ENCODE data around the gene LUZP2.

The LUZP2 gene

DNA sequence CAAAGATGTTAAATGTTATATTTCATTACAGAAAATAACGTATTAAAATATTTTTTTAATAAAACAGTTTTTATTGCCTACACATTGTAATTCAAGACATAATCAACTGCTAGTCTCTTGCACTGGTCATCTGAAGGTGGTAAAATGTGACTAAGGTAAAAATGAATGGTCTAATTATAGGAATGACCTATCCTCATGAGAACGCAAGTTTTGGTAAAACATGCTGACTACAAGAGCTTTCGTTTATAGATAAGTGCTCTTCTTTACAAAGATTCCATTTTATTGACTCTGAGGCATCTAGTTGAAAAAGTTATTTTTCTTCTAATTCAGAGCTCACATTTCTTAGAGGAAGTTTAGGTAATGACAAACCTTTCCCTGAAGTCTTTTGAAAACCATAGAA is 27.3 kb downstream of the LUZP2 start:
- Histone ChIP-seq H3K4me3 (replicated peaks; ENCODE audit: low read depth, low read length) (no peak overlapping the region), H3K36me3 (ENCODE audit: control insufficient read depth, insufficient read depth, low read length) (no peaks in the 10 kb centered on the region), H3K27me3 (replicated peaks; ENCODE audit: control insufficient read depth, insufficient read depth, low read length) (no peaks in the 10 kb centered on the region)
- DNase-seq (ENCODE audit: extremely low read depth, insufficient read length) = no peak
- TF ChIP-seq, protein P1, sequence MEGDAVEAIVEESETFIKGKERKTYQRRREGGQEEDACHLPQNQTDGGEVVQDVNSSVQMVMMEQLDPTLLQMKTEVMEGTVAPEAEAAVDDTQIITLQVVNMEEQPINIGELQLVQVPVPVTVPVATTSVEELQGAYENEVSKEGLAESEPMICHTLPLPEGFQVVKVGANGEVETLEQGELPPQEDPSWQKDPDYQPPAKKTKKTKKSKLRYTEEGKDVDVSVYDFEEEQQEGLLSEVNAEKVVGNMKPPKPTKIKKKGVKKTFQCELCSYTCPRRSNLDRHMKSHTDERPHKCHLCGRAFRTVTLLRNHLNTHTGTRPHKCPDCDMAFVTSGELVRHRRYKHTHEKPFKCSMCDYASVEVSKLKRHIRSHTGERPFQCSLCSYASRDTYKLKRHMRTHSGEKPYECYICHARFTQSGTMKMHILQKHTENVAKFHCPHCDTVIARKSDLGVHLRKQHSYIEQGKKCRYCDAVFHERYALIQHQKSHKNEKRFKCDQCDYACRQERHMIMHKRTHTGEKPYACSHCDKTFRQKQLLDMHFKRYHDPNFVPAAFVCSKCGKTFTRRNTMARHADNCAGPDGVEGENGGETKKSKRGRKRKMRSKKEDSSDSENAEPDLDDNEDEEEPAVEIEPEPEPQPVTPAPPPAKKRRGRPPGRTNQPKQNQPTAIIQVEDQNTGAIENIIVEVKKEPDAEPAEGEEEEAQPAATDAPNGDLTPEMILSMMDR (IDR thresholded peaks at IDR 0.05; ENCODE audit: insufficient read depth, low read length, poor library complexity, severe bottlenecking) = no peak

GRCh38 chr11:24531528-24531927 is 34.7 kb downstream of the LUZP2 start:
- DNase-seq (ENCODE audit: extremely low read depth, insufficient read length) = no peak
- TF ChIP-seq, protein P1 (IDR thresholded peaks at IDR 0.05; ENCODE audit: insufficient read depth, low read length, poor library complexity, severe bottlenecking) = no peak

DNA sequence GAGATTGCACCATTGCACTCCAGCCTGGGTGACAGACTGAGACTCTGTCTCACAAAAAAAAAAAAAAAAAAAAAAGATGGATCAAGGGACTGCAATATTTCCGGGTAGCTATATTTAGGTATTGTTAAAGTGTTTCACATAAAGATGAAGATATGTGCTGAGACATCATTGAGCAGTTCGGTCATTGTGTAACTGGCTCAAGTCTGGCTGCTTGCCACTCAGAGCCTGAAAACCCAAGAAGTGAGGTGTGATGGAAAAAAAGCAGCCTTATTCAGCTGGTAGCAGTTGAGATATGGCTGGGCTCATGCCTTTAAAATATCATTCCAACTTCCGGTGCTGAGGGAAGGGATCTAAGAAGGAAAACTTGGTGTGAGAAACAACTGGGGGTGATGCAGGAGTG is 46.9 kb downstream of the LUZP2 start:
- Histone ChIP-seq H3K36me3 (ENCODE audit: control insufficient read depth, insufficient read depth, low read length) (no peaks in the 10 kb centered on the region), H3K4me3 (replicated peaks; ENCODE audit: low read depth, low read length) (no peak overlapping the region), H3K27me3 (replicated peaks; ENCODE audit: control insufficient read depth, insufficient read depth, low read length) (no peaks in the 10 kb centered on the region)
- TF ChIP-seq, protein P1 (IDR thresholded peaks at IDR 0.05; ENCODE audit: insufficient read depth, low read length, poor library complexity, severe bottlenecking) = no peak
- no peak for DNase-seq (ENCODE audit: extremely low read depth, insufficient read length)

More at GRCh38 chr11:24531528-24531927, 34.7 kb downstream of the LUZP2 start:
- Histone ChIP-seq H3K4me3 (replicated peaks; ENCODE audit: low read depth, low read length) (no peak overlapping the region), H3K27me3 (replicated peaks; ENCODE audit: control insufficient read depth, insufficient read depth, low read length) (no peaks in the 10 kb centered on the region), H3K36me3 (ENCODE audit: control insufficient read depth, insufficient read depth, low read length) (no peaks in the 10 kb centered on the region)

- TF ChIP-seq, protein P1 (IDR thresholded peaks at IDR 0.05; ENCODE audit: insufficient read depth, low read length, poor library complexity, severe bottlenecking) = no peak
- H3K27me3 ChIP-seq (replicated peaks; ENCODE audit: control insufficient read depth, insufficient read depth, low read length) = no peaks in the 10 kb centered on the region
- H3K4me3 ChIP-seq (replicated peaks; ENCODE audit: low read depth, low read length) = no peak overlapping the region
- H3K36me3 ChIP-seq (ENCODE audit: control insufficient read depth, insufficient read depth, low read length) = no peaks in the 10 kb centered on the region
- DNase-seq (ENCODE audit: extremely low read depth, insufficient read length) = no peak
Observed at GRCh38 chr11:24556693-24557092, 59.8 kb downstream of the LUZP2 start.

DNA sequence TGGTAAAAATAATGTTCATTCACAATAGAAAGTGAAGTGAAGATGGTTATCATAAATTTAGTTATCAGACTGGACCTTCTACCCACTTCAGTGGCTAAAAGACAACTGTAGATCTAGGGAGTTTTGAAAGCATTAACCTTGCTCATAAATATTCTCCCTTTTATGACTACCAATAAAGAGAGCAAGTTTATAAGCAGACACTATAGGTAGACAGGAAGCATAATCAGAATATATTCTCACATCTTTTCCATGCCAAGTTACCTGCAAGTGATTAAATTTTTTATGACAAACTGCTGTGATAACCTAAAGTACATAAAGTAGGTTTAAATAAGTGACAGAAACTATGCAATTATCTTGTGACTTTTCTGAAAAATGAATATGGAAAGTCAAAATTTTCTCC is 62.5 kb downstream of the LUZP2 start:
- H3K36me3 ChIP-seq (ENCODE audit: control insufficient read depth, insufficient read depth, low read length) = no peaks in the 10 kb centered on the region
- H3K4me3 ChIP-seq (replicated peaks; ENCODE audit: low read depth, low read length) = no peak overlapping the region
- no peak for DNase-seq (ENCODE audit: extremely low read depth, insufficient read length)
- TF ChIP-seq, protein P1 (IDR thresholded peaks at IDR 0.05; ENCODE audit: insufficient read depth, low read length, poor library complexity, severe bottlenecking) = no peak
- no peaks in the 10 kb centered on the region for H3K27me3 ChIP-seq (replicated peaks; ENCODE audit: control insufficient read depth, insufficient read depth, low read length)

DNA sequence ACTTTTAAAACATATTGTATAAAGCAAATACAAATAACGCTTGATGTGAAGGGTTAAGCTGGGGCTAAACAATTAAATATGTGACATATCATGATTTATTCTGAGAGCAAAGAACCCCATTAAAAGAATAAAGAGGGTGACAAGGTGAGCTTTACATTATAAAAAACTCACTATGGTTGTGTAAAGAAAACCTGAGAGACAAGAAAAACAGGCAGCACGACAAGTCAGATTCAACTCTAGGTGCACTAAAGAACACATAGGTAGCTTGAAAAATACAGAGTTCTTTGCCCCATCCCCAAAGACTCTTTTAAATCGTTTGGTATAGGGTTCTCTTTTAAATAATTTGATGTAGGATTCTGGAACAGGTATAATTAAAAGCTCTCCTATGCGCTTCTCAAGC is 63.5 kb downstream of the LUZP2 start:
- no peak overlapping the region for H3K4me3 ChIP-seq (replicated peaks; ENCODE audit: low read depth, low read length)
- DNase-seq (ENCODE audit: extremely low read depth, insufficient read length) = no peak
- no peaks in the 10 kb centered on the region for H3K27me3 ChIP-seq (replicated peaks; ENCODE audit: control insufficient read depth, insufficient read depth, low read length)
- TF ChIP-seq, protein P1 (IDR thresholded peaks at IDR 0.05; ENCODE audit: insufficient read depth, low read length, poor library complexity, severe bottlenecking) = no peak
- no peaks in the 10 kb centered on the region for H3K36me3 ChIP-seq (ENCODE audit: control insufficient read depth, insufficient read depth, low read length)
